Tongue (tissue), 2 donors: Measurements from ENCODE around the gene POGLUT3. TPM values are rescaled to one million over a fixed set of nuclear protein-coding genes. Genes with fewer than 3 reads are reported as not detected.

Source experiments
- DNase-seq: peaks from one replicate; pipeline ENCODE4 v3.0.0-alpha.2; 2015
- total RNA-seq: library from RNA; depleted of rRNA; stranded (reverse); fragments of >200 nt; gene quantifications from one replicate; pipeline ENCODE4 v1.2.3, GENCODE V29; 2014

Gene POGLUT3
- total RNA-seq, 1 donor from 2014 or later: 52.9 TPM

- DNase-seq: no peak
Observed at GRCh38 chr11:108500169-108500568, 2.0 kb upstream of the POGLUT3 start.

GRCh38 chr11:108498816-108499408, 728 bp upstream of the POGLUT3 start:
- no peak for DNase-seq

DNA sequence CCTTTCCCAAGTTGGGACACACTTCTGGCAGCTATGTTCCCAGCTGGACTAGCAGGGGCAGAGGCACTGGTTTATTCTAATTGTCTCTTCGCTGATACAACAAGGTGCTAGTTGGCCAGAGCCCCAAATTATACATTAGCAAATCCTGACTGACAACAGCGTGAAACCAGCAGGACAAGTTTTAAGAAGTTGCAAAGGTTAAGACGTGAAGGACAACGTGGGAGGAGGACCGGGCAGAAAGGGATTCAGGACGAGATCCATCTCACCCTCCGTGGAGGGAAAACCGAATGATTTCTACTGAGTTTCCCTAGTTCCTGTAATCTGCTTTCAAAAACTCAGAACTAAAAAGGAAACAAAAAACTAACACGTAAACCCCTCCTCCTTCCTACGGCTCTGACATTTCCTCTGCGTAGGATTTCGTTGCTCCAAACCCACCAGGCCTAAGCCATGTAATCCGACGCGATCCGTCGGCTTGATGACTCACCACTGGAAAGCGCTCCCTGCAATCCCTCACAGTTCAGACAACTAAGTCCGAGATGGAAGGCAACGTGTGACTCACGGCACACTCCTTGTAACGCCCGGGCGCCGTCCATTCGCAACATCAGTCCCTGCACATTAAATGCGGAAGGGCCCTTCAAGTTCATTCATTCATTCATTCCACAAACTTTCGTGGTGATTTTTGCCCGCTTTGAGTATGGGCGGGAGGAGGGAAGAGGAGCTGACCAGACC, 703 bp downstream of the POGLUT3 start:
- DNase-seq: peak; percentile 97

- peak; percentile 16 for DNase-seq
Observed at GRCh38 chr11:108496643-108497256, 1.4 kb downstream of the POGLUT3 start.

GRCh38 chr11:108495326-108495725, 2.9 kb downstream of the POGLUT3 start:
- no peak for DNase-seq

DNA sequence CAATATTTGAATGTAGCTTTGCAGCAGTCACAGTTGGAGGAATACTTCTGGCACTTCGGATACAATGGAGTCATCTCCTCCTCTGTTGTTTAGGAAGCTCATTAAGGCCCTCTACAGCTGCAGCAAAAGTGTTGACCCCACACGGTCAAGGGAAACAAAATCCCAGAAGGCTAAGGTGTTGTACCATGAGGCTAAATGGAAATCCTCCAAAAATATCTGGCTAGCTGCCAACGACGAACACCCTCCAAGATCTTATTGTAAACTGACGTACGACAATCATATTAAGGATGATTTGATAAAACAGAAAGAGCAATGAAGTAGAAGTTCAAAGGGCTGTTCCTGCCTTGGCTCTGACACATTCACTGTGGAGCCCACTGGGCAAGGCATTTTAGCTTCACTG, 4.0 kb downstream of the POGLUT3 start:
- no peak for DNase-seq

GRCh38 chr11:108491936-108492335, 6.2 kb downstream of the POGLUT3 start:
- DNase-seq: no peak

DNA sequence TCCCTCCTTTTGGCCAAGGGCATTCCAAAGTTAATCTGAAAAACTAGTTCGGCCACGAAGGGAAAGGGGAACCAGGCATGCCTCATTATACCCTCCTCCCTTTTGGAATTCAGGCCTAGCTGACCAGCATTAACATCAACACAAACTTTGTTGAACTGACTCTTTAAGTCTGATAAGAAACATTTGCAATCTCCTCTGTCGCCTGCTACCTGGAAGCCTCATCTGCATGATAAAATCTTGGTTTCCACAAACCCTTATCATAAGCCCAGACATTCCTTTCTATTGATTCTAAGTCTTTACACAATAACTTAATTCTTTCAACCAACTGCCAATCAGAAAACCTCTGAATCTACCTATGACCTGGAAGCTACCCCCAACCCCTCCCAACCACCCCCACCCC, 11.4 kb downstream of the POGLUT3 start:
- no peak for DNase-seq

GRCh38 chr11:108486331-108486730, 11.9 kb downstream of the POGLUT3 start:
- DNase-seq: no peak

DNA sequence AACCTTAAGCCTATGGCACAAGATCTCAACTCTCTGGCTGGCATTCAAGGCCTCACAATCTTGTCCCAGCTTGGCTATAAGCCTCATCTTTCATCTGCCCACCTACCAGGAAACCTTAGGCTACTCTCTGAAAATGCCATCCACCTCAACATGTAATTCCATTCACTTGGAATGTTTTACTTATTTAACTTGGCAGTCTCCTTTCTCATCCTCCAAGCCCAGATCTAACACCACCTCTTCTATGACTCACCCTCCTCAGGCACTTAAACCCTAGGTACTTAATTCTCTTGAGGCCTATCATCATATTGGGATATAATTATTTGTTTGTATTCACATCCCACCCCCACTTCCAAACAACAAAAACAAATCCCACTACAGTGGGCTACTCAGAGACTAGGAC, 15.0 kb downstream of the POGLUT3 start:
- no peak for DNase-seq

- DNase-seq: no peak
Observed at GRCh38 chr11:108474664-108475463, 23.3 kb downstream of the POGLUT3 start.

DNA sequence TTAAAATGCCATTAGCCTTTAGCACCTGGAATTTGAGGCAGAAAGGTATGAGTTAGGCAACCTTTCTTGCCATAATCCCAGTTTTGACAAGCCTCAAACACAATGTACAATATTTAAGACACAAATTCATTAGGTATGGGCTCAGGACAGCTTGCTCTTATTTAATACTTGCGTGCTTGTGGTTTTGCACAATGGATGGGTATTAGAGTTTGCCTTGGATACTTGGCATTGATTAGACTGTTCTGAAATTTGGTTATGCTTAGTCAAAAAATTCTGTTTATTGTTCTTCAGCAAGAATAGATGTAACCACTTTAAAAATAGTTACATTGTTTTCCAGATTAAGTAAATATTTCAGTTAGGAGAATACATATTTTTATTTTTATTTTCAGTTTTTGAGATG, 25.5 kb downstream of the POGLUT3 start:
- no peak for DNase-seq

GRCh38 chr11:108468478-108468864, 29.7 kb downstream of the POGLUT3 start:
- DNase-seq: no peak

GRCh38 chr11:108467091-108467823, 30.9 kb downstream of the POGLUT3 start, which contains the start of gene C11orf65:
C11orf65 (minus strand) TSS chr11:108467529; CDS start chr11:108461559, 5,970 bp downstream.
- DNase-seq: peak; percentile 99

DNA sequence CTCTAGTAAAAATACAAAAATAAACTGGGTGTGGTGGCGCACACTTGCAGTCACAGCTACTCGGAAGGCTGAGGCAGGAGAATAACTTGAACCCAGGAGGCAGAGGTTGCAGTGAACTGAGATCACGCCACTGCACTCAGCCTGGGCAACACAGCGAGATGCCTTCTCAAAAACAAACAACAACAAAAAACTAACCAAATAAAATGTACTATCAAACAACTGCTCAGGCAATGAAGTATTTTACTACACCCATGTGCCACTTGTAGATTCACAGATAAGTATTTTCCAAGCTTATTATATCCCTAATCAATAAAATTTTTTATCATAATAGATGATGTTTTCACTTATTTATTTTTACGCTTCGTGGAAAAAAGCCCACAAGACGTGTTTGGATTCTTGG, 31.8 kb downstream of the POGLUT3 start:
- DNase-seq: no peak

DNA sequence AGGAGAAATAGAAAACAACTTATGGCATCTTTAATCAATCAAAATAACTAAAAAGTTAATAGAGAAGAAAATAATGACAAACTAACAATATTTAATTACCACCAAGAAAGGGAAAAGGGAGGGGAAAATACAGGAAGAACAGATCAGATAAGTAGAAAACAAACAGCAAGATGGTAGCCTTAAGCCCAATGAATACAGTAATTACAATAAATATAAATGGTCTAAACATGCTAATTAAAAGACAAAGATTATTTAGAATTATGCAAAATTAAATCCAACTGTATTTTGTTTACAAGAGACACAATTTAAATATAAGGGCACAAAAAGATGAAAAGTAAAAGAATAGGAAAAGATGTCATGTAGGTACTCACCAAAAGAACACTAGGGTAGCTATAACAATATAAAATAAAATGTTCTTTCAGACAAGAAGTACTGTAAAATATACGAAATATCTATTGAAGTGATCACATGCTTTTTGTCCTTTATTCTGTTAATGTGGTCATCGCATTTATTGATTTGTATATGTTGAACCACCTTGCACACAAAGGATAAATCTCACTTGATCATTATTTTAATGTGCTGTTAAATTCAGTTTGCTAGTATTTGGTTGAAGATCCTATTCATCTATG, 44.9 kb downstream of the POGLUT3 start:
- no peak for DNase-seq

Other genes starting within 250 kb of the POGLUT3 start
- 2.5 TPM for gene C11orf65, start 30.9 kb downstream of the POGLUT3 start, total RNA-seq
- gene EXPH5, start 95.4 kb upstream of the POGLUT3 start, total RNA-seq: 8.8 TPM
- gene DDX10, start 166.7 kb upstream of the POGLUT3 start, total RNA-seq: 20.5 TPM